OCI-M2 (cell line): ENCODE results near the gene SLC41A1.
"Not testable (repeated sequence)": the region's sequence is repeated elsewhere in the genome, so short reads cannot be mapped to it uniquely, and the experiment has no call there.

Experiments
- DNase-seq: peaks from one replicate; lab custom pipeline; 2025; ENCODE audit not compliant: unreplicated experiment; lab: John Stamatoyannopoulos, UW

Gene SLC41A1

GRCh38 chr1:205812878-205813754 is at the start of gene SLC41A1:
Gene SLC41A1, minus strand, starts transcription at chr1:205813198. Its CDS starts 2,757 bp downstream, at chr1:205810441.
- peak; percentile 45 for DNase-seq

GRCh38 chr1:205861540-205861939 is 48.5 kb upstream of the SLC41A1 start:
- DNase-seq = no peak

GRCh38 chr1:205858141-205858961 is 45.4 kb upstream of the SLC41A1 start:
- no peak for DNase-seq

GRCh38 chr1:205857501-205857900 is 44.5 kb upstream of the SLC41A1 start:
- not testable (repeated sequence) for DNase-seq

- no peak for DNase-seq
Measured at GRCh38 chr1:205856433-205856832, 43.4 kb upstream of the SLC41A1 start.

- no peak for DNase-seq
Measured at GRCh38 chr1:205852969-205853368, 40.0 kb upstream of the SLC41A1 start.

- no peak for DNase-seq
Measured at GRCh38 chr1:205851993-205852392, 39.0 kb upstream of the SLC41A1 start.

GRCh38 chr1:205849619-205850355 is 36.8 kb upstream of the SLC41A1 start, which contains the start of gene PM20D1:
Gene PM20D1, minus strand, starts transcription at chr1:205850132. Its CDS starts 60 bp downstream, at chr1:205850072.
- no peak for DNase-seq

- DNase-seq = no peak
Measured at GRCh38 chr1:205843036-205843859, 30.2 kb upstream of the SLC41A1 start.

GRCh38 chr1:205842229-205842628 is 29.2 kb upstream of the SLC41A1 start:
- DNase-seq = no peak

- DNase-seq = no peak
Measured at GRCh38 chr1:205840146-205840923, 27.3 kb upstream of the SLC41A1 start.

GRCh38 chr1:205837382-205837970 is 24.5 kb upstream of the SLC41A1 start:
- DNase-seq = no peak

- DNase-seq = no peak
Measured at GRCh38 chr1:205834751-205835150, 21.8 kb upstream of the SLC41A1 start.

GRCh38 chr1:205832326-205832751 is 19.3 kb upstream of the SLC41A1 start:
- no peak for DNase-seq

GRCh38 chr1:205827623-205828022 is 14.6 kb upstream of the SLC41A1 start:
- no peak for DNase-seq

- DNase-seq = no peak
Measured at GRCh38 chr1:205826995-205827394, 14.0 kb upstream of the SLC41A1 start.

GRCh38 chr1:205826016-205826806 is 13.2 kb upstream of the SLC41A1 start:
- DNase-seq = no peak

- DNase-seq = no peak
Measured at GRCh38 chr1:205824180-205824579, 11.2 kb upstream of the SLC41A1 start.
